Endothelial cell of umbilical vein (primary cell): ENCODE results near the gene MIER3. TPM values are rescaled to one million over a fixed set of nuclear protein-coding genes. Genes with fewer than 3 reads are reported as not detected.

Source experiments
- BruUV-seq: library from RNA; stranded (reverse); fragments of 400-500 nt; replicated peaks from 2 replicates; lab custom pipeline; 2021; lab: Mats Ljungman, UMichigan
- CTCF ChIA-PET: fragments of 300-600, 350-600 bp; sonication (Branson Sonifier 250); formaldehyde crosslinking; loops from one replicate; lab custom pipeline; 2021; ENCODE audit warnings: antibody characterized with exemption, inconsistent platforms; lab: Charles Lee
- POLR2A ChIA-PET: fragments of 300-600, 350-600 bp; sonication (Branson Sonifier 250); formaldehyde crosslinking; loops from one replicate; lab custom pipeline; 2021; ENCODE audit warnings: antibody characterized with exemption, inconsistent platforms; lab: Charles Lee
- DNase-seq: peaks from one replicate; pipeline ENCODE4 v3.0.0-alpha.2; 2011; ENCODE audit warnings: low read depth, low spot score
- FAIRE-seq: peaks from 2 replicates; lab custom pipeline; 2011; peaks lifted over from hg19 to GRCh38; lab: Jason Lieb, UNC
- H2AFZ ChIP-seq: 2 replicates; pipeline ENCODE4 v1.6.0; 2012; ENCODE audit warnings: low read depth, low read length, control low read depth, inconsistent platforms
- H3K27ac ChIP-seq: 2 replicates; pipeline ENCODE4 v1.5.1; 2011; ENCODE audit warnings: low read depth, mild to moderate bottlenecking, control low read depth, low read length, moderate library complexity; ENCODE audit not compliant: insufficient read depth
- H3K27me3 ChIP-seq, 2 experiments: 2 replicates each; pipeline versions ENCODE4 v1.6.0 to v1.6.1; 2011; ENCODE audit warnings: low read length in 2 of 2, mixed read lengths in 1 of 2; ENCODE audit not compliant: control insufficient read depth in 2 of 2, insufficient read depth in 2 of 2
- H3K36me3 ChIP-seq, 2 experiments: 2 replicates in 1 of 2; 3 replicates in 1 of 2; pipeline ENCODE4 v1.5.1; 2011; ENCODE audit warnings: low read length in 2 of 2, mild to moderate bottlenecking in 1 of 2, moderate library complexity in 1 of 2; ENCODE audit not compliant: control insufficient read depth in 2 of 2, insufficient read depth in 2 of 2; ENCODE audit errors: extremely low read depth in 1 of 2
- H3K4me1 ChIP-seq: 3 replicates; pipeline ENCODE4 v1.5.1; 2011; ENCODE audit warnings: mild to moderate bottlenecking, low read length; ENCODE audit not compliant: control insufficient read depth, insufficient read depth; ENCODE audit errors: extremely low read depth
- H3K4me2 ChIP-seq: 2 replicates; pipeline ENCODE4 v1.6.1; 2011; ENCODE audit warnings: low read length, control low read depth, mixed read lengths; ENCODE audit not compliant: insufficient read depth
- H3K4me3 ChIP-seq, 3 experiments: fragments of 200-600 bp in 1 of 3; sonication (generic), shearing (Covaris generic) in 1 of 3; replicated peaks in 1 of 3; 2 replicates each; pipeline ENCODE4 v1.5.1; 2011 to 2016; ENCODE audit warnings: control low read depth in 3 of 3, low read length in 3 of 3, mild to moderate bottlenecking in 2 of 3, inconsistent platforms in 1 of 3, low read depth in 1 of 3, moderate library complexity in 1 of 3; ENCODE audit not compliant: insufficient read depth in 1 of 3
- H3K79me2 ChIP-seq: 2 replicates; pipeline ENCODE4 v1.6.0; 2012; ENCODE audit warnings: low read length, inconsistent platforms; ENCODE audit not compliant: control insufficient read depth, insufficient read depth
- H3K9ac ChIP-seq: replicated peaks from 2 replicates; pipeline ENCODE3; 2011; ENCODE audit warnings: low read length, control low read depth; ENCODE audit not compliant: insufficient read depth; ENCODE audit errors: extremely low read depth
- H3K9me1 ChIP-seq: replicated peaks from 3 replicates; pipeline ENCODE4 v1.6.0; 2011; ENCODE audit warnings: mild to moderate bottlenecking, low read length; ENCODE audit not compliant: control insufficient read depth, insufficient read depth; ENCODE audit errors: extremely low read depth
- H3K9me3 ChIP-seq: replicated peaks from 2 replicates; pipeline ENCODE4 v1.5.1; 2012; ENCODE audit warnings: low read length, inconsistent platforms; ENCODE audit not compliant: control insufficient read depth, insufficient read depth
- H4K20me1 ChIP-seq: replicated peaks from 2 replicates; pipeline ENCODE3; 2011; ENCODE audit warnings: mild to moderate bottlenecking, low read length; ENCODE audit not compliant: control insufficient read depth, insufficient read depth; ENCODE audit errors: extremely low read depth
- EZH2 ChIP-seq: IDR thresholded peaks from 2 replicates; pipeline ENCODE4 v1.6.1; 2012; ENCODE audit warnings: borderline replicate concordance, low read depth, mild to moderate bottlenecking, moderate library complexity, low read length, inconsistent platforms; ENCODE audit not compliant: severe bottlenecking
- FOS ChIP-seq: IDR thresholded peaks from 2 replicates; pipeline ENCODE4 v1.6.1; 2011; ENCODE audit warnings: mild to moderate bottlenecking, low read length, moderate library complexity, borderline replicate concordance; ENCODE audit not compliant: insufficient read depth
- GATA2 ChIP-seq: IDR thresholded peaks from 2 replicates; pipeline ENCODE4 v1.7.0; 2011; ENCODE audit warnings: low read depth, mild to moderate bottlenecking, moderate library complexity, mixed read lengths, low read length; ENCODE audit not compliant: insufficient read length, insufficient read depth
- JUN ChIP-seq: IDR thresholded peaks from 2 replicates; pipeline ENCODE4 v1.6.1; 2011; ENCODE audit warnings: borderline replicate concordance, low read depth; ENCODE audit not compliant: insufficient read length, insufficient read depth
- MYC ChIP-seq: IDR thresholded peaks from one replicate; pipeline ENCODE4 v1.6.1; 2011; ENCODE audit warnings: mild to moderate bottlenecking, low read depth, low read length
- POLR2A ChIP-seq: IDR thresholded peaks from 2 replicates; pipeline ENCODE4 v1.6.1; 2012; ENCODE audit warnings: low read depth, mild to moderate bottlenecking, control low read depth, low read length
- POLR2AphosphoS5 ChIP-seq: IDR thresholded peaks from 2 replicates; pipeline ENCODE4 v1.6.1; 2012; ENCODE audit warnings: low read depth, mild to moderate bottlenecking, control low read depth, low read length, moderate library complexity; ENCODE audit not compliant: insufficient read depth
- dilution Hi-C: fragments of 300-500 bp; cut with MboI; formaldehyde crosslinking; loops from one replicate; pipeline ENCODE4 v1.15.0; 2019; ENCODE audit warnings: low sequenced_read_pairs; ENCODE audit not compliant: extremely low pct_ligation_motif_present
- intact Hi-C: fragments of 100-400 bp; cut with micrococcal nuclease; formaldehyde crosslinking; loops from one replicate; pipeline ENCODE4 v1.10.0; 2022
- polyA plus RNA-seq, 4 experiments: library from polyadenylated mRNA; depleted of rRNA in 3 of 4; stranded (reverse) in 3 of 4; unstranded in 1 of 4; fragments of >200 nt; gene quantifications; 2 replicates each; pipeline versions ENCODE4 v1.2.1 to v1.2.3, GENCODE V29; 2011 to 2012; ENCODE audit warnings: missing spikeins in 1 of 4
- total RNA-seq: library from RNA; stranded (reverse); gene quantifications from 2 replicates; pipeline ENCODE4 v1.2.3, GENCODE V29; 2021
- TF ChIP-seq, protein P1 (sequence below), 2 donors: IDR thresholded peaks; 1 replicate in 1 of 2; 2 replicates in 1 of 2; pipeline ENCODE4 v1.5.1; 2011; ENCODE audit warnings: low read length in 2 of 2, mild to moderate bottlenecking in 2 of 2, moderate library complexity in 2 of 2, control low read depth in 1 of 2, inconsistent platforms in 1 of 2, low read depth in 1 of 2; ENCODE audit not compliant: insufficient read depth in 1 of 2; ENCODE audit errors: extremely low read depth in 1 of 2
- TF ChIP-seq, protein P2 (sequence below): IDR thresholded peaks from 2 replicates; pipeline ENCODE4 v1.6.1; 2011; ENCODE audit not compliant: insufficient read depth, insufficient read length

The MIER3 gene
- total and polyA plus RNA-seq, 2 donors (not counting 3 experiments of a cell fraction or from before 2014, with no cell fraction given) = 6.6 to 20.5 TPM

DNA sequence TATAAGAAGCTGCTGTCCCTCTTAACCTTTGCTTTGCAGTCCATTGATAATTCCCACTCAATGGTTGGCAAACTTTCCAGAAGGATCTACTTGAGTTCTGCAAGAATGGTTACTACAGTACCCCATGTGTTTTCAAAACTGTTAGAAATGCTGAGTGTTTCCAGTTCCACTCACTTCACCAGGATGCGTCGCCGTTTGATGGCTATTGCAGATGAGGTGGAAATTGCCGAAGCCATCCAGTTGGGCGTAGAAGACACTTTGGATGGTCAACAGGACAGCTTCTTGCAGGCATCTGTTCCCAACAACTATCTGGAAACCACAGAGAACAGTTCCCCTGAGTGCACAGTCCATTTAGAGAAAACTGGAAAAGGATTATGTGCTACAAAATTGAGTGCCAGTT, 70.4 kb downstream of the MIER3 start:
- Histone ChIP-seq H3K9me1 (no peaks in the 10 kb centered on the region), H3K4me1 (no peaks in the 10 kb centered on the region), H3K9me3 (no peaks in the 10 kb centered on the region), H3K9ac (no peak overlapping the region), H4K20me1 (no peaks in the 10 kb centered on the region), H3K4me2 (no peak overlapping the region), H3K79me2 (no peaks in the 10 kb centered on the region), H3K36me3 (peaks cover 16 to 19% of the 10 kb centered on the region in 2 experiments), H2AFZ (no peak overlapping the region), H3K27ac (no peak overlapping the region), H3K27me3 (no peaks in the 10 kb centered on the region), H3K4me3 (no peak overlapping the region)
- no peak for DNase-seq
- intact Hi-C loops (no loop called here), dilution Hi-C loops (no loop called here)
- FAIRE-seq = no peak
- no TSS peak for BruUV-seq
- POLR2A ChIA-PET = no interaction called here
- TF ChIP-seq MYC (no peak), GATA2 (no peak)
- CTCF ChIA-PET = no interaction called here

DNA sequence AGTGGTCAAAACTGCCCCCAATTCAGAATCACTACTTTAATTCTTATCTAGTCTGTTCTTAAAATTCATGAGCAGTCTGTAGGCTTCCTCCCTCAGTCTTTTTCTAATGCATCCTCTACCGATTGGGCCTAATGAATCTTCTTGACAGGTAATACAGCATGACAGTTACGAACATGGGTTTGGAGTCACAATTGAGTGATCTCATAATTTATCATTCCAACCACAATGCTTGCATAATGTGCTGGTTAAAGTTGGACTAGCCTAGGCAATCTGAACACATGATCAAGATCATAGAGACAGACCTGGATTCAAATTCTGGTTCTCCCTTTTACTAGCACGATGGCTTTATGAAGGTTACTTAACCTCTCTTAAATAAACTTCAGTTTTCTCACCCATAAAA, 75.6 kb downstream of the MIER3 start:
- BruUV-seq = no TSS peak
- Histone ChIP-seq H3K27me3 (no peaks in the 10 kb centered on the region), H4K20me1 (no peaks in the 10 kb centered on the region), H3K27ac (no peak overlapping the region), H3K4me1 (no peaks in the 10 kb centered on the region), H3K4me2 (no peak overlapping the region), H3K36me3 (peaks cover 5 to 15% of the 10 kb centered on the region in 2 experiments), H3K9ac (no peak overlapping the region), H2AFZ (no peak overlapping the region), H3K9me1 (no peaks in the 10 kb centered on the region), H3K9me3 (no peaks in the 10 kb centered on the region), H3K79me2 (no peaks in the 10 kb centered on the region), H3K4me3 (no peak overlapping the region)
- ChIA-PET CTCF (no interaction called here), POLR2A (no interaction called here)
- dilution Hi-C loops = no loop called here
- TF ChIP-seq POLR2AphosphoS5 (no peak), POLR2A (no peak), FOS (no peak), GATA2 (no peak), MYC (no peak), EZH2 (no peak), JUN (no peak)
- TF ChIP-seq, protein P1, sequence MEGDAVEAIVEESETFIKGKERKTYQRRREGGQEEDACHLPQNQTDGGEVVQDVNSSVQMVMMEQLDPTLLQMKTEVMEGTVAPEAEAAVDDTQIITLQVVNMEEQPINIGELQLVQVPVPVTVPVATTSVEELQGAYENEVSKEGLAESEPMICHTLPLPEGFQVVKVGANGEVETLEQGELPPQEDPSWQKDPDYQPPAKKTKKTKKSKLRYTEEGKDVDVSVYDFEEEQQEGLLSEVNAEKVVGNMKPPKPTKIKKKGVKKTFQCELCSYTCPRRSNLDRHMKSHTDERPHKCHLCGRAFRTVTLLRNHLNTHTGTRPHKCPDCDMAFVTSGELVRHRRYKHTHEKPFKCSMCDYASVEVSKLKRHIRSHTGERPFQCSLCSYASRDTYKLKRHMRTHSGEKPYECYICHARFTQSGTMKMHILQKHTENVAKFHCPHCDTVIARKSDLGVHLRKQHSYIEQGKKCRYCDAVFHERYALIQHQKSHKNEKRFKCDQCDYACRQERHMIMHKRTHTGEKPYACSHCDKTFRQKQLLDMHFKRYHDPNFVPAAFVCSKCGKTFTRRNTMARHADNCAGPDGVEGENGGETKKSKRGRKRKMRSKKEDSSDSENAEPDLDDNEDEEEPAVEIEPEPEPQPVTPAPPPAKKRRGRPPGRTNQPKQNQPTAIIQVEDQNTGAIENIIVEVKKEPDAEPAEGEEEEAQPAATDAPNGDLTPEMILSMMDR (IDR thresholded peaks at IDR 0.05; ENCODE audit: extremely low read depth in 1 of 2, insufficient read depth in 1 of 2, low read depth in 1 of 2, low read length in 2 of 2) = no peak
- TF ChIP-seq, protein P2, sequence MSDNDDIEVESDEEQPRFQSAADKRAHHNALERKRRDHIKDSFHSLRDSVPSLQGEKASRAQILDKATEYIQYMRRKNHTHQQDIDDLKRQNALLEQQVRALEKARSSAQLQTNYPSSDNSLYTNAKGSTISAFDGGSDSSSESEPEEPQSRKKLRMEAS = no peak
- no peak for FAIRE-seq
- intact Hi-C loops = no loop called here
- no peak for DNase-seq
